ENCODE data around the gene GNAI2. TPM values are rescaled to one million over a fixed set of nuclear protein-coding genes. Genes with fewer than 3 reads are reported as not detected.

Gene GNAI2
- total RNA-seq, 1 donor from 2014 or later = 140 TPM

DNA sequence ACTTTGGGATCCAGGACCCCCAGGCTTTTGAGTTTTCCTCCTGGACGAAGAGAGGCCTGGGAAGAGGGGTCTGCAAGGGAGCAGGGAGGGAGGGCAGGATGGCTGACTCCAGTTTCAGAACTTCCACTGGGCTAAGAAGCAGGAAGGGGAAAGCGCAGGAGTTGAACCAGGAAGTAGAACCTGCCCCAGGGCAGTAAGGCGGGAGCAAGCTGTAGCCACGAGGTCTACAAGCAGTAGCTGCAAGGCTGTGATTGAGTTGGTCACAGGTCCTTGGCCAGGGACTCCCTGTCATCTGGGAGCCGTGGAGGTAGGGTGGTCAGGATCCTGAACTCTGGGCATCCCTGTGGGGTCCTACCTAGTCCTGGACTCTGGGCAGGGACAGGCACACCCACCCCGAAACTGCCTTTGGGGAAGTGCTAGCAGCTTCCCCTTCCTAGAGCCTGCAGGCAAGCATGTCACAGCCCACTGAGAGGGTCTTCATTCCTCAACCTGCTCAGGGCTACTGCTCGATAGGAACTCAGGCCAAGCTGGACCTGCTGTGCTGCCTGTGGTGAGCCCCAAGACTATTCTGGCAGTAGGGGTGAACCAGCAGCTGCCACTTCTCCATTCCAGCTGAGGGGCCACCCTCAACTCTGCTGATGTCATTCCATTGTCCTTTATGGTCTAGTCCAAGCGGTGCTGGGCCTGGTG, 5.8 kb upstream of the GNAI2 start:
- H3K9me3 Mint-ChIP-seq = no peaks in the 10 kb centered on the region
- H3K27me3 Mint-ChIP-seq = peaks cover 6% of the 10 kb centered on the region
- no peak for DNase-seq (ENCODE audit: extremely low spot score, unreplicated experiment)
- peaks cover 37% of the 10 kb centered on the region for H3K4me1 Mint-ChIP-seq (ENCODE audit: unreplicated experiment)
- TF ChIP-seq, protein P1, sequence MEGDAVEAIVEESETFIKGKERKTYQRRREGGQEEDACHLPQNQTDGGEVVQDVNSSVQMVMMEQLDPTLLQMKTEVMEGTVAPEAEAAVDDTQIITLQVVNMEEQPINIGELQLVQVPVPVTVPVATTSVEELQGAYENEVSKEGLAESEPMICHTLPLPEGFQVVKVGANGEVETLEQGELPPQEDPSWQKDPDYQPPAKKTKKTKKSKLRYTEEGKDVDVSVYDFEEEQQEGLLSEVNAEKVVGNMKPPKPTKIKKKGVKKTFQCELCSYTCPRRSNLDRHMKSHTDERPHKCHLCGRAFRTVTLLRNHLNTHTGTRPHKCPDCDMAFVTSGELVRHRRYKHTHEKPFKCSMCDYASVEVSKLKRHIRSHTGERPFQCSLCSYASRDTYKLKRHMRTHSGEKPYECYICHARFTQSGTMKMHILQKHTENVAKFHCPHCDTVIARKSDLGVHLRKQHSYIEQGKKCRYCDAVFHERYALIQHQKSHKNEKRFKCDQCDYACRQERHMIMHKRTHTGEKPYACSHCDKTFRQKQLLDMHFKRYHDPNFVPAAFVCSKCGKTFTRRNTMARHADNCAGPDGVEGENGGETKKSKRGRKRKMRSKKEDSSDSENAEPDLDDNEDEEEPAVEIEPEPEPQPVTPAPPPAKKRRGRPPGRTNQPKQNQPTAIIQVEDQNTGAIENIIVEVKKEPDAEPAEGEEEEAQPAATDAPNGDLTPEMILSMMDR (conservative IDR thresholded peaks at IDR 0.05) = no peak
- no peaks in the 10 kb centered on the region for H3K36me3 Mint-ChIP-seq
- H3K27ac Mint-ChIP-seq = peak overlapping the region; percentile 1
- H3K4me3 Mint-ChIP-seq = no peak overlapping the region

DNA sequence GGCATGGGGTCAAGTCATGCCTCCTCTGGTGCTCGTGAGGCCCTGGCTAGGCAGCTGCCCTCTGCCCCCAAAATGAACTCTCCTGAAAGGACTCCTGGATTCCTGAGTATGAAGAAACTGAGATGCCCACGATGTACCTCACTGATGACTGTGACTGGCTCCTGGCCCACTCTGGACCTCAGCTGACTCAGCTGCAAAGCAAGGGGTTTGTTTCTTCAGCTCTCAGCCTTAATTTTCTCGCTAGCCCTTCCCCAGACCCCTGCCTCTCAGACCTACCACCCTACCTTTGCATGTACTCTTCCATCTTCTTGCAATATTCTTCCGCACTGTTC, 5.2 kb upstream of the GNAI2 start:
- no peak overlapping the region for H3K4me3 Mint-ChIP-seq
- no peaks in the 10 kb centered on the region for H3K36me3 Mint-ChIP-seq
- H3K27ac Mint-ChIP-seq = peak overlapping the region; percentile 1
- TF ChIP-seq, protein P1 (conservative IDR thresholded peaks at IDR 0.05) = no peak
- H3K27me3 Mint-ChIP-seq = peaks cover 4% of the 10 kb centered on the region
- peaks cover 41% of the 10 kb centered on the region for H3K4me1 Mint-ChIP-seq (ENCODE audit: unreplicated experiment)
- no peaks in the 10 kb centered on the region for H3K9me3 Mint-ChIP-seq
- DNase-seq (ENCODE audit: extremely low spot score, unreplicated experiment) = no peak

DNA sequence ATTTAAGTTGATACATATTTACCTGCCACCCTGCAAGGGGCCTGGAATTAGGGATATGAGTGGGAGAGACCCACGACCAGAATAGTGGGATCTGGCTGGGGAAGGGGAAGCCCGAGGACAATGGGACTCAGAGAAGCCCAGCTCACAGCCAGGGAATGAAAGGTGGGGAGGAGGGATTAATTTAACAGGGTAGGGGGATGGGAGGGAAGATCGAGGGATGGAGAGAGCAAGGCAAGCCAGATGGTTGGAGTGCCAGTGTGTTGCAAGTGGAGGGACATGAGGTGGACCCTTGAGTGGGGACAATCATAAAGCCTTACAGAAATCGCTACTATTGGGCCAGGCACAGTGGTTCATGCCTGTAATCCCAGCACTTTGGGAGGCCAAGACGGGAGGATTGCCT, 4.4 kb upstream of the GNAI2 start:
- Mint-ChIP-seq H3K9me3 (no peaks in the 10 kb centered on the region), H3K27ac (no peak overlapping the region), H3K4me1 (ENCODE audit: unreplicated experiment) (peaks cover 36% of the 10 kb centered on the region), H3K27me3 (no peaks in the 10 kb centered on the region), H3K4me3 (no peak overlapping the region), H3K36me3 (no peaks in the 10 kb centered on the region)
- TF ChIP-seq, protein P1 (conservative IDR thresholded peaks at IDR 0.05) = no peak
- DNase-seq (ENCODE audit: extremely low spot score, unreplicated experiment) = no peak

DNA sequence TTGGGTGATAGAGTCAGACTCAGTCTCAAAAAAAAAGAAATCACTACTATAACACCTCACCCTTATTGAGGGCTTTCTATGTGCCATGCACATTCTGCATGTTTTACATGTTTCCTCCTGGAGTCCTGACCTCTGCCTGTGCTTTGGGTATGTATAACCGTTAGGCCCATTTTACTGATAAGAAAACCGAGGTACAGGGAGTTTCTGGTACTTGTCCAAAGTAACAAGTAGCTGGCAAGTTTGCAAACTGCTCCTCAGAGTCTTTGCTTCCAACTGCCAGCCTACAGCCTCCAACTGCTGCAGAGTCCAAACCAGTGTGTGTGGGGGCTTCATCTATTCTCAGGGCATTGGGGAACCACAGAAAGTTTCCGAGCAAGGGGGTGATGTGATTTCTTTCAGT, 3.7 kb upstream of the GNAI2 start:
- Mint-ChIP-seq H3K27ac (peak overlapping the region; percentile 78), H3K27me3 (no peaks in the 10 kb centered on the region), H3K36me3 (no peaks in the 10 kb centered on the region), H3K9me3 (no peaks in the 10 kb centered on the region), H3K4me3 (no peak overlapping the region), H3K4me1 (ENCODE audit: unreplicated experiment) (peaks cover 43% of the 10 kb centered on the region)
- TF ChIP-seq, protein P1 (conservative IDR thresholded peaks at IDR 0.05) = no peak
- no peak for DNase-seq (ENCODE audit: extremely low spot score, unreplicated experiment)

DNA sequence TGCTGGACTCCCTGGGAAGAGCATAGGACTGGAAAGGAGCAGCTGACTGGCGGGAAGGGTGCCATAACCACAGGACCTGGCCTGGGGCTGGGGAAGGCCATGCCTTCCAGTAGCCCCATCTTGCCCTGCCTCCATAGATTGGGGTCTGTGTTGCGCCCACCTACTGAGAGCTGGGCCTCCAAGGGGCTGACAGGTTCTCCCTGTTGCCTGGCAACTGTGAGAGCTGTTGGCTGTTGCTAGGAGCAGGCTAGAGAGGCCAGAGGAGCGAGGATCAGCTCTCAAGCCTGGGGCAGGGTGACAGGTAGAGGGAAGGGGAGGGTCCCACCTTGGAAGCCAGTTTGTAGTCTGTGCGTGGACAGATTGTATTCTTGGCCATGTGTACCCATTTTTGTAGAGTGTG, 2.8 kb upstream of the GNAI2 start:
- H3K27me3 Mint-ChIP-seq = no peaks in the 10 kb centered on the region
- TF ChIP-seq, protein P1 (conservative IDR thresholded peaks at IDR 0.05) = no peak
- H3K4me1 Mint-ChIP-seq (ENCODE audit: unreplicated experiment) = peaks cover 51% of the 10 kb centered on the region
- H3K4me3 Mint-ChIP-seq = peak overlapping the region; percentile 79
- no peaks in the 10 kb centered on the region for H3K9me3 Mint-ChIP-seq
- H3K36me3 Mint-ChIP-seq = no peaks in the 10 kb centered on the region
- H3K27ac Mint-ChIP-seq = peak overlapping the region; percentile 78
- DNase-seq (ENCODE audit: extremely low spot score, unreplicated experiment) = no peak
